Body of pancreas (tissue), 4 donors: ENCODE data around the gene DSG1.

ENCODE experiments used
- CTCF ChIP-seq, 7 experiments: fragments of 450-650 bp in 4 of 7; fragments of 200-600 bp in 3 of 7; sonication (generic) in 3 of 7; IDR thresholded peaks; one replicate each; pipeline ENCODE4 v1.5.1; 2016 to 2019; ENCODE audit warnings: antibody characterized with exemption in 7 of 7
- POLR2A ChIP-seq, 3 donors: fragments of 450-650 bp; IDR thresholded peaks; one replicate each; pipeline ENCODE4 v1.6.1; 2016; ENCODE audit warnings: antibody characterized with exemption in 3 of 3, mild to moderate bottlenecking in 2 of 3

- TF ChIP-seq CTCF (IDR thresholded peaks at IDR 0.05), result no peak
- TF ChIP-seq POLR2A (IDR thresholded peaks at IDR 0.05), result no peak
Observed at GRCh38 chr18:31270578-31270977, 47.4 kb upstream of the DSG1 start.
